ENCODE results near the gene MRPL1. TPM values are rescaled to one million over a fixed set of nuclear protein-coding genes. Genes with fewer than 3 reads are reported as not detected.

The MRPL1 gene
- total RNA-seq, 1 donor, result 23.2 TPM

- Histone ChIP-seq H3K27ac (ENCODE audit: low read depth, low read length) (peak overlapping the region; percentile 75), H3K9me3 (ENCODE audit: low read depth, low read length) (no peaks in the 10 kb centered on the region), H3K4me1 (ENCODE audit: insufficient read depth, low read length) (peaks cover 15% of the 10 kb centered on the region), H3K4me3 (ENCODE audit: insufficient read depth, low read length) (peak overlapping the region; percentile 85), H3K27me3 (ENCODE audit: insufficient read depth, low read length) (no peaks in the 10 kb centered on the region), H3K79me2 (ENCODE audit: insufficient read depth, low read length) (peaks cover 31% of the 10 kb centered on the region), H3K4me2 (ENCODE audit: insufficient read depth, low read length) (peak overlapping the region; percentile 88), H3K36me3 (ENCODE audit: insufficient read depth, low read length) (no peaks in the 10 kb centered on the region), H4K20me1 (ENCODE audit: insufficient read depth, low read length) (peaks cover 23% of the 10 kb centered on the region), H2AFZ (ENCODE audit: low read length) (peak overlapping the region; percentile 99)
- peak; percentile 96 for DNase-seq (ENCODE audit: insufficient read length, low spot score, missing footprints)
- no peak for TF ChIP-seq CTCF (IDR thresholded peaks at IDR 0.05; ENCODE audit: extremely low read depth, low read depth, low read length)
Measured at GRCh38 chr4:77819843-77820648, 42.6 kb upstream of the MRPL1 start.

- H3K79me2 ChIP-seq (ENCODE audit: insufficient read depth, low read length), result peaks cover 22% of the 10 kb centered on the region
- peaks cover 15% of the 10 kb centered on the region for H3K4me1 ChIP-seq (ENCODE audit: insufficient read depth, low read length)
- peak overlapping the region; percentile 75 for H3K27ac ChIP-seq (ENCODE audit: low read depth, low read length)
- no peaks in the 10 kb centered on the region for H3K27me3 ChIP-seq (ENCODE audit: insufficient read depth, low read length)
- H3K4me3 ChIP-seq (ENCODE audit: insufficient read depth, low read length), result peak overlapping the region; percentile 85
- TF ChIP-seq CTCF (IDR thresholded peaks at IDR 0.05; ENCODE audit: extremely low read depth, low read depth, low read length), result no peak
- peak overlapping the region; percentile 88 for H3K4me2 ChIP-seq (ENCODE audit: insufficient read depth, low read length)
- H3K36me3 ChIP-seq (ENCODE audit: insufficient read depth, low read length), result no peaks in the 10 kb centered on the region
- H4K20me1 ChIP-seq (ENCODE audit: insufficient read depth, low read length), result peaks cover 14% of the 10 kb centered on the region
- peak overlapping the region; percentile 99 for H2AFZ ChIP-seq (ENCODE audit: low read length)
- DNase-seq (ENCODE audit: insufficient read length, low spot score, missing footprints), result peak; percentile 72
- H3K9me3 ChIP-seq (ENCODE audit: low read depth, low read length), result no peaks in the 10 kb centered on the region
Measured at GRCh38 chr4:77820649-77821561, 41.7 kb upstream of the MRPL1 start.

GRCh38 chr4:77821775-77822174 lies 40.9 kb upstream of the MRPL1 start:
- no peak for DNase-seq (ENCODE audit: insufficient read length, low spot score, missing footprints)
- Histone ChIP-seq H3K4me1 (ENCODE audit: insufficient read depth, low read length) (peaks cover 15% of the 10 kb centered on the region), H3K4me3 (ENCODE audit: insufficient read depth, low read length) (no peak overlapping the region), H3K27ac (ENCODE audit: low read depth, low read length) (no peak overlapping the region), H2AFZ (ENCODE audit: low read length) (no peak overlapping the region), H4K20me1 (ENCODE audit: insufficient read depth, low read length) (peaks cover 9% of the 10 kb centered on the region), H3K79me2 (ENCODE audit: insufficient read depth, low read length) (peaks cover 15% of the 10 kb centered on the region), H3K4me2 (ENCODE audit: insufficient read depth, low read length) (no peak overlapping the region), H3K9me3 (ENCODE audit: low read depth, low read length) (no peaks in the 10 kb centered on the region), H3K36me3 (ENCODE audit: insufficient read depth, low read length) (no peaks in the 10 kb centered on the region), H3K27me3 (ENCODE audit: insufficient read depth, low read length) (no peaks in the 10 kb centered on the region)
- TF ChIP-seq CTCF (IDR thresholded peaks at IDR 0.05; ENCODE audit: extremely low read depth, low read depth, low read length), result no peak

- Histone ChIP-seq H3K27ac (ENCODE audit: low read depth, low read length) (no peak overlapping the region), H3K4me2 (ENCODE audit: insufficient read depth, low read length) (no peak overlapping the region), H3K4me1 (ENCODE audit: insufficient read depth, low read length) (peaks cover 2% of the 10 kb centered on the region), H3K4me3 (ENCODE audit: insufficient read depth, low read length) (no peak overlapping the region), H3K79me2 (ENCODE audit: insufficient read depth, low read length) (no peaks in the 10 kb centered on the region), H3K27me3 (ENCODE audit: insufficient read depth, low read length) (peaks cover 15% of the 10 kb centered on the region), H3K36me3 (ENCODE audit: insufficient read depth, low read length) (no peaks in the 10 kb centered on the region), H2AFZ (ENCODE audit: low read length) (no peak overlapping the region), H4K20me1 (ENCODE audit: insufficient read depth, low read length) (no peaks in the 10 kb centered on the region), H3K9me3 (ENCODE audit: low read depth, low read length) (no peaks in the 10 kb centered on the region)
- TF ChIP-seq CTCF (IDR thresholded peaks at IDR 0.05; ENCODE audit: extremely low read depth, low read depth, low read length), result no peak
- no peak for DNase-seq (ENCODE audit: insufficient read length, low spot score, missing footprints)
Measured at GRCh38 chr4:77826275-77826674, 36.4 kb upstream of the MRPL1 start.

Measured in osteoblast (primary cell).